Measurements from ENCODE around the gene BPTF.

Gene BPTF

DNA sequence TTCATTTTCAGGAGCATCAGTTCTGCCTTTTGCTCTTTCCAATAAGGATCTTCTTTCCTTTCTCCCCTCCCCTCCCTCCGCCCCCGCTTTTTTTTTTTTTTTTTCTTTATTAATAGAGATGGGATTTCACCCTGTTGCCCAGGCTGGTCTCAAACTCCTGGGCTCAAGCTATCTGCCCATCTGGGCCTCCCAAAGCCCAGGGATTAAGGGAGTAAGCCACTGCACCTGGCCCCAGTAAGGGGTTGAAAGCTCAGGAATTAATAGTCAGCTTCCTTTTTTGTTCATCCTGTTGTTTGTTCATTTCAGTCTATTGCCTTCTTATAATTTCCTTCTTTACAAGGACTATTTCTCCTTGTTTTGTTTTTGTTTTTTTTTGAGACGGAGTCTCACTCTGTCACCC, 178.9 kb downstream of the BPTF start (continued):
- TF ChIP-seq ZNF214 (tag by site-specific recombination; IDR thresholded peaks at IDR 0.05; ENCODE audit: borderline replicate concordance): no peak
- no peak for TF ChIP-seq ZFP41 (tag by site-specific recombination; IDR thresholded peaks at IDR 0.05; ENCODE audit: borderline replicate concordance)
- no peak for TF ChIP-seq ZFP69B (tag by site-specific recombination; IDR thresholded peaks at IDR 0.05)

- H3K9me3 ChIP-seq (ENCODE audit: control insufficient read depth, insufficient read depth, low read depth, low read length): no peaks in the 10 kb centered on the region
- H3K4me1 ChIP-seq (ENCODE audit: control insufficient read depth, insufficient read depth, low read length): no peaks in the 10 kb centered on the region
- CTCF ChIA-PET: interaction anchor here (1.7 to 3.5 kb wide), 2 partner anchors 10 to 13 kb away, joined by 5 to 15 read pairs; no protein-coding TSS in a partner anchor
- no peaks in the 10 kb centered on the region for H3K36me3 ChIP-seq (ENCODE audit: control insufficient read depth in 2 of 2, insufficient read depth in 1 of 2, low read length in 2 of 2)
- no peak for TF ChIP-seq HOXC10 (CRISPR knock-in tag; IDR thresholded peaks at IDR 0.05)
- POLR2A ChIA-PET: no interaction called here
- no peak overlapping the region for H3K4me3 ChIP-seq (ENCODE audit: low read depth, low read length)
- H3K27ac ChIP-seq (ENCODE audit: extremely low read depth, low read depth, low read length): no peak overlapping the region
Observed at GRCh38 chr17:68006797-68007196, 181.5 kb downstream of the BPTF start.

- H3K9me3 ChIP-seq (ENCODE audit: control insufficient read depth, insufficient read depth, low read depth, low read length): no peaks in the 10 kb centered on the region
- no peaks in the 10 kb centered on the region for H3K4me1 ChIP-seq (ENCODE audit: control insufficient read depth, insufficient read depth, low read length)
- CTCF ChIA-PET: interaction anchor here (0.6 to 4.4 kb wide), 9 partner anchors 8 to 478 kb away, joined by 3 to 42 read pairs (median 4); partner anchors contain the start of gene C17orf58
- no peak overlapping the region for H3K4me3 ChIP-seq (ENCODE audit: low read depth, low read length)
- POLR2A ChIA-PET: interaction anchor here (0.7 kb wide), 1 partner anchor 24 kb away, joined by 3 read pairs; the partner anchor contains the start of gene KPNA2
- TF ChIP-seq ZBTB26 (tag by site-specific recombination; optimal IDR thresholded peaks at IDR 0.05) (peak; percentile 44), BCL11A (tag by site-specific recombination; IDR thresholded peaks at IDR 0.05; ENCODE audit: low read depth) (peak; percentile 67; the same call in 1 of the 2 replicates), CTCF (tag by site-specific recombination; IDR thresholded peaks at IDR 0.05) (peak; percentile 93), BCL11B (tag by site-specific recombination; IDR thresholded peaks at IDR 0.05; ENCODE audit: low read depth) (peak; percentile 97), ZNF394 (tag by site-specific recombination; IDR thresholded peaks at IDR 0.05; ENCODE audit: borderline replicate concordance) (no peak), GLI4 (tag by site-specific recombination; IDR thresholded peaks at IDR 0.05) (0 out of 2 replicates have a peak, but pooled peaks have one; percentile 81), ZNF654 (tag by site-specific recombination; IDR thresholded peaks at IDR 0.05; ENCODE audit: low read depth) (peak; percentile 37), SP7 (tag by site-specific recombination; IDR thresholded peaks at IDR 0.05) (0 out of 2 replicates have a peak, but pooled peaks have one; percentile 17), ZNF239 (tag by site-specific recombination; IDR thresholded peaks at IDR 0.05) (no peak)
- no peaks in the 10 kb centered on the region for H3K36me3 ChIP-seq (ENCODE audit: control insufficient read depth in 2 of 2, insufficient read depth in 1 of 2, low read length in 2 of 2)
- no peak overlapping the region for H3K27ac ChIP-seq (ENCODE audit: extremely low read depth, low read depth, low read length)
Observed at GRCh38 chr17:68011199-68011665, 185.9 kb downstream of the BPTF start.

DNA sequence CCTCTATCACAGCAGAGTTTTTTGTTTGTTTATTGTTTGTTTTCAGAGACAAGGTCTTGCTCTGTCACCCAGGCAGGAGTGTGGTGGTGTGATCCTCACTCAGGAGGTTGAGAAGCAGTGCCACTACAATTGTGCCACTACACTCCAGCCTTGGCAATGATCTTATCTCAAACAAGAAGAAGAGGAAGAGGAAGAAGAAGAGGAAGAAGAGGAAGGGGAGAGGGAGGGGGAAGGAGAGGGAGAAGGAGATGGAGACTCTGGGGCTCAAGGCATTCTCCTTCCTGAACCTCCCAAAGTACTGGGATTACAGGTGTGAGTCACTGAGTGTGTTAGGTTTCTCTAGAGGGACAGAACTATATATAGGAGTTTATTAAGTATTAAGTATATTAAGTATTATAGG, 188.1 kb downstream of the BPTF start:
- ChIA-PET CTCF (interaction anchor here (0.7 to 4.4 kb wide), 2 partner anchors 15 to 28 kb away, joined by 4 to 42 read pairs; partner anchors contain the start of gene C17orf58), POLR2A (no interaction called here)
- H3K27ac ChIP-seq (ENCODE audit: extremely low read depth, low read depth, low read length): no peak overlapping the region
- no peaks in the 10 kb centered on the region for H3K4me1 ChIP-seq (ENCODE audit: control insufficient read depth, insufficient read depth, low read length)
- no peak overlapping the region for H3K4me3 ChIP-seq (ENCODE audit: low read depth, low read length)
- H3K36me3 ChIP-seq (ENCODE audit: control insufficient read depth in 2 of 2, insufficient read depth in 1 of 2, low read length in 2 of 2): no peaks in the 10 kb centered on the region
- TF ChIP-seq ZNF48 (tag by site-specific recombination; IDR thresholded peaks at IDR 0.05) (no peak), ZNF146 (tag by site-specific recombination; IDR thresholded peaks at IDR 0.05) (no peak), ZBTB6 (tag by site-specific recombination; IDR thresholded peaks at IDR 0.05) (peak; percentile 77), ZNF513 (tag by site-specific recombination; IDR thresholded peaks at IDR 0.05) (peak; percentile 82)
- no peaks in the 10 kb centered on the region for H3K9me3 ChIP-seq (ENCODE audit: control insufficient read depth, insufficient read depth, low read depth, low read length)
